GM12878 (cell line): ENCODE data around the gene KIAA0825. TPM values are rescaled to one million over a fixed set of nuclear protein-coding genes. Genes with fewer than 3 reads are reported as not detected.

ENCODE experiments used
- ATAC-seq: fragments of 200-7000 bp; cut with Tn5 transposase; 3 replicates; pipeline ENCODE4 v1.9.1; 2020; ENCODE audit warnings: mild to moderate bottlenecking, moderate library complexity
- BruUV-seq: library from RNA; stranded (reverse); fragments of 400-500 nt; replicated peaks from 2 replicates; lab custom pipeline; 2021; lab: Mats Ljungman, UMichigan
- CTCF ChIA-PET: fragments of 300-600 bp; sonication (Branson Sonifier 250); formaldehyde crosslinking; extraction: SDS; loops from one replicate; lab custom pipeline; 2021; ENCODE audit warnings: inconsistent platforms; lab: Yijun Ruan, JAX
- POLR2A ChIA-PET: fragments of 350-600 bp; formaldehyde crosslinking; extraction: SDS; loops from one replicate; lab custom pipeline; 2021; ENCODE audit warnings: inconsistent platforms; lab: Charles Lee
- RAD21 ChIA-PET: fragments of 300-600 bp; sonication (Branson Sonifier 250); formaldehyde crosslinking; loops from one replicate; lab custom pipeline; 2023; ENCODE audit warnings: antibody characterized with exemption; ENCODE audit not compliant: unreplicated experiment; lab: Charles Lee
- SMC1A ChIA-PET: fragments of 300-600 bp; sonication (Branson Sonifier 250); formaldehyde crosslinking; loops from one replicate; lab custom pipeline; 2023; ENCODE audit not compliant: unreplicated experiment, uncharacterized antibody; lab: Charles Lee
- DNase-seq: peaks from one replicate; pipeline ENCODE4 v3.0.0-alpha.2; 2011; ENCODE audit warnings: low read depth, low spot score
- FAIRE-seq: peaks from 3 replicates; lab custom pipeline; 2011; peaks lifted over from hg19 to GRCh38; lab: Jason Lieb, UNC
- H2AFZ ChIP-seq: 2 replicates; pipeline ENCODE4 v1.6.0; 2011; ENCODE audit warnings: low read depth, low read length, control low read depth; ENCODE audit not compliant: control insufficient read depth
- H3K27ac ChIP-seq: 2 replicates; pipeline ENCODE4 v1.5.1; 2011; ENCODE audit warnings: control low read depth; ENCODE audit not compliant: control insufficient read depth, insufficient read depth
- H3K27me3 ChIP-seq, 2 experiments: replicated peaks in 1 of 2; 2 replicates each; pipeline versions ENCODE4 v1.6.0 to v1.6.1; 2011; ENCODE audit warnings: low read length in 1 of 2; ENCODE audit not compliant: control insufficient read depth in 2 of 2, insufficient read depth in 2 of 2
- H3K36me3 ChIP-seq, 2 experiments: 2 replicates each; pipeline ENCODE4 v1.5.1; 2011; ENCODE audit warnings: low read length in 1 of 2; ENCODE audit not compliant: control insufficient read depth in 2 of 2, insufficient read depth in 2 of 2
- H3K4me1 ChIP-seq: 2 replicates; pipeline ENCODE4 v1.6.1; 2011; ENCODE audit warnings: mild to moderate bottlenecking, low read length, moderate library complexity, mixed read lengths; ENCODE audit not compliant: control insufficient read depth, insufficient read depth
- H3K4me2 ChIP-seq: 2 replicates; pipeline ENCODE4 v1.6.0; 2011; ENCODE audit warnings: control low read depth; ENCODE audit not compliant: control insufficient read depth, insufficient read depth
- H3K4me3 ChIP-seq: fragments of 200-600 bp; sonication (generic); 2 replicates; pipeline ENCODE4 v1.5.1; 2016
- H3K79me2 ChIP-seq: 2 replicates; pipeline ENCODE4 v1.6.0; 2011; ENCODE audit warnings: low read length; ENCODE audit not compliant: control insufficient read depth, insufficient read depth
- H3K9ac ChIP-seq: 2 replicates; pipeline ENCODE4 v1.8.0; 2011; ENCODE audit warnings: low read length, control low read depth, mixed read lengths; ENCODE audit not compliant: control insufficient read depth, insufficient read depth
- H3K9me3 ChIP-seq: replicated peaks from 3 replicates; pipeline ENCODE4 v1.5.1; 2011; ENCODE audit warnings: mild to moderate bottlenecking, low read length; ENCODE audit not compliant: control insufficient read depth, insufficient read depth
- H4K20me1 ChIP-seq: 2 replicates; pipeline ENCODE4 v1.6.0; 2011; ENCODE audit not compliant: control insufficient read depth, insufficient read depth
- BMI1 ChIP-seq: fragments of 450-650 bp; IDR thresholded peaks from 2 replicates; pipeline ENCODE4 v1.6.1; 2016; ENCODE audit warnings: mild to moderate bottlenecking, moderate library complexity, borderline replicate concordance
- ETV6 ChIP-seq, 2 experiments: fragments of 450-650 bp in 1 of 2; IDR thresholded peaks in 1 of 2; conservative IDR thresholded peaks in 1 of 2; 2 replicates each; pipeline ENCODE4 v1.6.1; 2014; ENCODE audit warnings: antibody characterized with exemption in 1 of 2, borderline replicate concordance in 1 of 2, low read depth in 1 of 2, mild to moderate bottlenecking in 1 of 2, moderate library complexity in 1 of 2
- POLR2A ChIP-seq: IDR thresholded peaks from 2 replicates; pipeline ENCODE4 v1.6.1; 2011; ENCODE audit warnings: low read depth, mild to moderate bottlenecking, low read length
- POU2F2 ChIP-seq: IDR thresholded peaks from 3 replicates; pipeline ENCODE4 v1.6.1; 2011; ENCODE audit warnings: low read depth, mild to moderate bottlenecking, low read length, borderline replicate concordance
- RCOR1 ChIP-seq: conservative IDR thresholded peaks from 2 replicates; pipeline ENCODE4 v1.6.1; 2012; ENCODE audit warnings: low read depth, low read length, improper control_type of control experiment
- SP1 ChIP-seq: IDR thresholded peaks from one replicate; pipeline ENCODE4 v1.6.1; 2011; ENCODE audit warnings: low read depth, low read length
- ZNF217 ChIP-seq: fragments of 450-650 bp; IDR thresholded peaks from 2 replicates; pipeline ENCODE4 v1.6.1; 2017; ENCODE audit warnings: antibody characterized with exemption, mild to moderate bottlenecking
- ZZZ3 ChIP-seq: IDR thresholded peaks from 2 replicates; pipeline ENCODE4 v1.6.1; 2011; ENCODE audit warnings: low read depth; ENCODE audit not compliant: control insufficient read depth, insufficient read length
- WGBS: methylation state at CpG from one replicate; pipeline ENCODE4 v1.1.6; 2016; ENCODE audit warnings: low lambda C conversion rate; ENCODE audit not compliant: insufficient replicate concordance, insufficient coverage; ENCODE audit errors: missing lambda C conversion rate; 5-methylcytosine and 5-hydroxymethylcytosine counted together
- in situ Hi-C: fragments of 300-500 bp; cut with MboI; formaldehyde crosslinking; loops from 9 replicates; pipeline ENCODE4 v1.14.3; 2018; ENCODE audit warnings: mixed read lengths
- intact Hi-C: fragments of 100-400 bp; cut with micrococcal nuclease; formaldehyde crosslinking; loops from one replicate; pipeline ENCODE4 v1.14.2; 2022; ENCODE audit not compliant: unreplicated experiment
- polyA plus RNA-seq, 11 experiments: library from polyadenylated mRNA; depleted of rRNA in 4 of 11; unstranded in 6 of 11; stranded (reverse) in 5 of 11; fragments of >200 nt; fragmentation: Nextera tagmentation in 4 of 11; fragmentation: Illumina TruSeq in 1 of 11; extraction: Ambion mirVana in 4 of 11; extraction: Trizol in 1 of 11; gene quantifications; 1 replicate in 1 of 11; 2 replicates in 10 of 11; pipeline versions ENCODE4 v1.2.1 to v1.2.3, GENCODE V29; 2011 to 2016; ENCODE audit warnings: inconsistent platforms in 2 of 11, missing spikeins in 2 of 11, low read depth in 1 of 11
- total RNA-seq, 4 experiments: library from RNA; depleted of rRNA in 3 of 4; stranded (reverse); fragments of >200 nt in 3 of 4; fragmentation: Illumina TruSeq in 1 of 4; extraction: Trizol in 1 of 4; gene quantifications; 2 replicates each; pipeline versions ENCODE4 v1.2.1 to v1.2.3, GENCODE V29; 2013 to 2021
- TF ChIP-seq, protein P1 (sequence below): fragments of 450-650 bp; conservative IDR thresholded peaks from 2 replicates; pipeline ENCODE4 v1.6.1; 2017; ENCODE audit warnings: mild to moderate bottlenecking, moderate library complexity
- TF ChIP-seq, protein P2 (sequence below): fragments of 450-650 bp; IDR thresholded peaks from 2 replicates; pipeline ENCODE4 v1.6.1; 2017; ENCODE audit warnings: low read depth, mild to moderate bottlenecking, moderate library complexity

Gene KIAA0825
- total and polyA plus RNA-seq, 10 of the 15 experiments (the other 5 are each of a cell fraction or from before 2014, with no cell fraction given) = 0.55 to 1.9 (median 1.5) TPM

- Histone ChIP-seq H3K36me3 (no peaks in the 10 kb centered on the region), H3K4me1 (no peaks in the 10 kb centered on the region), H3K27ac (no peak overlapping the region), H3K9ac (no peak overlapping the region), H4K20me1 (no peaks in the 10 kb centered on the region), H3K79me2 (no peaks in the 10 kb centered on the region), H3K4me2 (no peak overlapping the region), H2AFZ (no peak overlapping the region), H3K9me3 (no peaks in the 10 kb centered on the region), H3K4me3 (no peak overlapping the region)
- CTCF ChIA-PET = no interaction called here
- RAD21 ChIA-PET = no interaction called here
- no peak for DNase-seq
- no TSS peak for BruUV-seq
- no peak for ATAC-seq
- intact Hi-C loops = no loop called here
- WGBS = 58% methylated on average over 7 of the region's 7 CpGs
- SMC1A ChIA-PET = interaction anchor here (0.7 to 0.8 kb wide), 2 partner anchors 32 to 1231 kb away, joined by 3 to 4 read pairs; no protein-coding TSS in a partner anchor
- POLR2A ChIA-PET = no interaction called here
- no peak for FAIRE-seq
- TF ChIP-seq BMI1 = 0 out of 2 replicates have a peak, but pooled peaks have one; percentile 18
- no peak for TF ChIP-seq POU2F2
- TF ChIP-seq, all 136 proteins: peak for 1
- in situ Hi-C loops = no loop called here
- no peaks in the 10 kb centered on the region for H3K27me3 ChIP-seq
These were observed 303.8 kb downstream of the KIAA0825 start for GRCh38 chr5:94314460-94315131.

DNA sequence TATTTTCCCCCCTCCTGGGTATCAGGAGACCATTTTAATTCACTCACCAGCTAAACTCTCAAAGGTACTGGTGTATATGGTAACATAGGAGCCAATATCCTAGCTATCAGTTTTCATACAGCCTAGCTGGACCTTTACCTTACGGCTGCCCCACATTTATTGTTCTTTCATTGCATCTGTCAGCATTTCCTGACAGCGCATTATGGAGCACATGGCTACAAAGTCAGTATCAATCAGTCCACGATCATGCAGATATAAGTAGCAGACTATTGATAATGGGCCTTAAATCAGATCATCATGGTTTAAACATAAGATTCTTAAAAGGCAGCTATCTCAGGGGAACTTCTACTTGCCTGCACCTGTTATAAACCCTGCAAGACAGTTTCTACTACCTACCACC is 304.7 kb downstream of the KIAA0825 start:
- TF ChIP-seq ETV6 (conservative IDR thresholded peaks at IDR 0.05 in 1 of 2, IDR thresholded peaks at IDR 0.05 in 1 of 2; ENCODE audit: borderline replicate concordance in 1 of 2, low read depth in 1 of 2) (no peak), ZNF217 (no peak), POLR2A (no peak), SP1 (no peak), RCOR1 (no peak), ZZZ3 (no peak)
- TF ChIP-seq, protein P1, sequence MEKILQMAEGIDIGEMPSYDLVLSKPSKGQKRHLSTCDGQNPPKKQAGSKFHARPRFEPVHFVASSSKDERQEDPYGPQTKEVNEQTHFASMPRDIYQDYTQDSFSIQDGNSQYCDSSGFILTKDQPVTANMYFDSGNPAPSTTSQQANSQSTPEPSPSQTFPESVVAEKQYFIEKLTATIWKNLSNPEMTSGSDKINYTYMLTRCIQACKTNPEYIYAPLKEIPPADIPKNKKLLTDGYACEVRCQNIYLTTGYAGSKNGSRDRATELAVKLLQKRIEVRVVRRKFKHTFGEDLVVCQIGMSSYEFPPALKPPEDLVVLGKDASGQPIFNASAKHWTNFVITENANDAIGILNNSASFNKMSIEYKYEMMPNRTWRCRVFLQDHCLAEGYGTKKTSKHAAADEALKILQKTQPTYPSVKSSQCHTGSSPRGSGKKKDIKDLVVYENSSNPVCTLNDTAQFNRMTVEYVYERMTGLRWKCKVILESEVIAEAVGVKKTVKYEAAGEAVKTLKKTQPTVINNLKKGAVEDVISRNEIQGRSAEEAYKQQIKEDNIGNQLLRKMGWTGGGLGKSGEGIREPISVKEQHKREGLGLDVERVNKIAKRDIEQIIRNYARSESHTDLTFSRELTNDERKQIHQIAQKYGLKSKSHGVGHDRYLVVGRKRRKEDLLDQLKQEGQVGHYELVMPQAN = no peak
- TF ChIP-seq, protein P2, sequence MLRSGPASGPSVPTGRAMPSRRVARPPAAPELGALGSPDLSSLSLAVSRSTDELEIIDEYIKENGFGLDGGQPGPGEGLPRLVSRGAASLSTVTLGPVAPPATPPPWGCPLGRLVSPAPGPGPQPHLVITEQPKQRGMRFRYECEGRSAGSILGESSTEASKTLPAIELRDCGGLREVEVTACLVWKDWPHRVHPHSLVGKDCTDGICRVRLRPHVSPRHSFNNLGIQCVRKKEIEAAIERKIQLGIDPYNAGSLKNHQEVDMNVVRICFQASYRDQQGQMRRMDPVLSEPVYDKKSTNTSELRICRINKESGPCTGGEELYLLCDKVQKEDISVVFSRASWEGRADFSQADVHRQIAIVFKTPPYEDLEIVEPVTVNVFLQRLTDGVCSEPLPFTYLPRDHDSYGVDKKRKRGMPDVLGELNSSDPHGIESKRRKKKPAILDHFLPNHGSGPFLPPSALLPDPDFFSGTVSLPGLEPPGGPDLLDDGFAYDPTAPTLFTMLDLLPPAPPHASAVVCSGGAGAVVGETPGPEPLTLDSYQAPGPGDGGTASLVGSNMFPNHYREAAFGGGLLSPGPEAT = no peak
- Histone ChIP-seq H3K9me3 (no peaks in the 10 kb centered on the region), H3K79me2 (no peaks in the 10 kb centered on the region), H3K27me3 (no peaks in the 10 kb centered on the region), H3K4me3 (no peak overlapping the region), H2AFZ (no peak overlapping the region), H3K9ac (no peak overlapping the region), H3K27ac (no peak overlapping the region), H3K4me2 (no peak overlapping the region), H3K36me3 (no peaks in the 10 kb centered on the region), H3K4me1 (no peaks in the 10 kb centered on the region), H4K20me1 (no peaks in the 10 kb centered on the region)
- WGBS = 83% methylated on average over 3 of the region's 3 CpGs
- ChIA-PET SMC1A (interaction anchor here (1.1 kb wide), 1 partner anchor 13 kb away, joined by 3 read pairs; no protein-coding TSS in a partner anchor), CTCF (interaction anchor here (0.7 kb wide), 1 partner anchor 792 kb away, joined by 6 read pairs; no protein-coding TSS in a partner anchor), RAD21 (no interaction called here), POLR2A (no interaction called here)
- no TSS peak for BruUV-seq
- no peak for FAIRE-seq
- ATAC-seq = no peak
- in situ Hi-C loops (no loop called here), intact Hi-C loops (no loop called here)
- DNase-seq = no peak
